SU-DHL-6 (cell line): ENCODE measurements around the gene NKX6-1.

Experiments
- H2AFZ ChIP-seq: fragments of 200-600 bp; sonication (generic); 2 replicates; pipeline ENCODE4 v1.6.1; 2014; ENCODE audit warnings: low read depth, mild to moderate bottlenecking, moderate library complexity, mixed read lengths, antibody characterized with exemption, low read length; ENCODE audit not compliant: severe bottlenecking
- H3F3A ChIP-seq: fragments of 200-600 bp; shearing (Covaris generic); 2 replicates; pipeline ENCODE4 v1.6.0; 2016; ENCODE audit warnings: antibody characterized with exemption, mild to moderate bottlenecking; ENCODE audit not compliant: insufficient read depth
- H3K27ac ChIP-seq: fragments of 200-600 bp; sonication (generic); 2 replicates; pipeline ENCODE4 v1.5.1; 2016; ENCODE audit warnings: low read depth, mild to moderate bottlenecking, low read length, moderate library complexity, mixed read lengths
- H3K27me3 ChIP-seq: fragments of 200-600 bp; sonication (generic), shearing (Covaris generic); 2 replicates; pipeline ENCODE4 v1.6.0; 2014; ENCODE audit warnings: mild to moderate bottlenecking, low read length
- H3K36me3 ChIP-seq: fragments of 200-600 bp; sonication (generic); 2 replicates; pipeline ENCODE4 v1.6.1; 2014; ENCODE audit warnings: mild to moderate bottlenecking, low read length, mixed read lengths
- H3K4me2 ChIP-seq: fragments of 300-600, 200-600 bp; shearing (Covaris generic), sonication (generic); 2 replicates; pipeline ENCODE4 v1.6.0; 2014; ENCODE audit warnings: low read length, low read depth, mild to moderate bottlenecking; ENCODE audit not compliant: poor library complexity, severe bottlenecking
- H3K4me3 ChIP-seq: fragments of 200-600 bp; sonication (generic); 2 replicates; pipeline ENCODE4 v1.5.1; 2014; ENCODE audit warnings: antibody characterized with exemption, low read length, mild to moderate bottlenecking, mixed read lengths; ENCODE audit not compliant: insufficient read depth, poor library complexity, severe bottlenecking
- H3K79me2 ChIP-seq: fragments of 200-600 bp; sonication (generic); 2 replicates; pipeline ENCODE4 v1.6.1; 2014; ENCODE audit warnings: mild to moderate bottlenecking, low read length, moderate library complexity; ENCODE audit not compliant: insufficient read depth
- H3K9ac ChIP-seq: fragments of 200-600 bp; sonication (generic); 2 replicates; pipeline ENCODE4 v1.7.0; 2014; ENCODE audit warnings: mild to moderate bottlenecking, low read length
- H3K9me2 ChIP-seq: fragments of 200-600 bp; sonication (generic); replicated peaks from 2 replicates; pipeline ENCODE4 v1.6.1; 2014; ENCODE audit warnings: low read length; ENCODE audit not compliant: insufficient read depth
- H3K9me3 ChIP-seq: fragments of 200-600 bp; sonication (generic); 2 replicates; pipeline ENCODE4 v1.6.1; 2014; ENCODE audit warnings: low read length, mixed read lengths; ENCODE audit not compliant: insufficient read depth
- H4K20me1 ChIP-seq: fragments of 200-600 bp; sonication (generic); 2 replicates; pipeline ENCODE4 v1.6.1; 2014; ENCODE audit warnings: low read depth, mild to moderate bottlenecking, antibody characterized with exemption, low read length, moderate library complexity, mixed read lengths
- CTCF ChIP-seq: fragments of 200-600 bp; sonication (generic); IDR thresholded peaks from one replicate; pipeline ENCODE4 v1.5.1; 2017; ENCODE audit warnings: antibody characterized with exemption, mild to moderate bottlenecking, low read length, moderate library complexity; ENCODE audit not compliant: insufficient read depth, poor library complexity, severe bottlenecking
- EZH2phosphoT487 ChIP-seq: fragments of 200-600 bp; sonication (generic), shearing (Covaris generic); conservative IDR thresholded peaks from 2 replicates; pipeline ENCODE4 v1.6.1; 2018; ENCODE audit warnings: mild to moderate bottlenecking, antibody characterized with exemption, low read length, moderate library complexity, mixed read lengths

NKX6-1 gene

GRCh38 chr4:84481077-84481859 is 17.8 kb downstream of the NKX6-1 start:
- no peak overlapping the region for H3K27ac ChIP-seq
- no peak overlapping the region for H3K4me3 ChIP-seq
- H3K36me3 ChIP-seq = no peaks in the 10 kb centered on the region
- no peak overlapping the region for H2AFZ ChIP-seq
- H3K4me2 ChIP-seq = no peak overlapping the region
- TF ChIP-seq EZH2phosphoT487 = no peak
- no peak for TF ChIP-seq CTCF
- H3K79me2 ChIP-seq = no peaks in the 10 kb centered on the region
- H3K27me3 ChIP-seq = no peaks in the 10 kb centered on the region
- no peaks in the 10 kb centered on the region for H3K9me3 ChIP-seq
- H3F3A ChIP-seq = no peaks in the 10 kb centered on the region
- no peak overlapping the region for H3K9ac ChIP-seq
- H3K9me2 ChIP-seq = no peaks in the 10 kb centered on the region
- H4K20me1 ChIP-seq = no peaks in the 10 kb centered on the region

GRCh38 chr4:84480082-84480481 is 19.0 kb downstream of the NKX6-1 start:
- Histone ChIP-seq H3K4me3 (no peak overlapping the region), H3K9me2 (no peaks in the 10 kb centered on the region), H3K9ac (no peak overlapping the region), H3K36me3 (no peaks in the 10 kb centered on the region), H3K79me2 (no peaks in the 10 kb centered on the region), H3K4me2 (no peak overlapping the region), H2AFZ (no peak overlapping the region), H4K20me1 (no peaks in the 10 kb centered on the region), H3K9me3 (no peaks in the 10 kb centered on the region), H3K27ac (no peak overlapping the region), H3F3A (no peaks in the 10 kb centered on the region), H3K27me3 (no peaks in the 10 kb centered on the region)
- TF ChIP-seq EZH2phosphoT487 = no peak
- no peak for TF ChIP-seq CTCF

- Histone ChIP-seq H2AFZ (no peak overlapping the region), H3K79me2 (no peaks in the 10 kb centered on the region), H3K36me3 (no peaks in the 10 kb centered on the region), H4K20me1 (no peaks in the 10 kb centered on the region), H3K4me2 (no peak overlapping the region), H3K9ac (no peak overlapping the region), H3K9me2 (no peaks in the 10 kb centered on the region), H3F3A (no peaks in the 10 kb centered on the region), H3K27me3 (no peaks in the 10 kb centered on the region), H3K4me3 (no peak overlapping the region), H3K27ac (no peak overlapping the region), H3K9me3 (no peaks in the 10 kb centered on the region)
- no peak for TF ChIP-seq EZH2phosphoT487
- no peak for TF ChIP-seq CTCF
Observed at GRCh38 chr4:84479663-84480062, 19.4 kb downstream of the NKX6-1 start.
